ENCODE measurements around the gene SVOP.

- TF ChIP-seq CTCF (IDR thresholded peaks at IDR 0.05) (no peak), POLR2A (IDR thresholded peaks at IDR 0.05) (no peak)
Observed at GRCh38 chr12:108965886-108966285, 55.0 kb downstream of the SVOP start.

Measured in body of pancreas (tissue), 4 donors.